H9 (cell line): Measurements from ENCODE around the gene ADAMTS5. TPM values are rescaled to one million over a fixed set of nuclear protein-coding genes. Genes with fewer than 3 reads are reported as not detected.

ENCODE experiments used
- DNase-seq: peaks from one replicate; pipeline ENCODE4 v3.0.0-alpha.2; 2017
- H2AFZ ChIP-seq: one replicate; pipeline ENCODE4 v1.6.1; 2013; ENCODE audit warnings: mild to moderate bottlenecking, low read length, control low read depth, moderate library complexity
- H2AK5ac ChIP-seq: 2 replicates; pipeline ENCODE4 v1.6.1; 2013; ENCODE audit warnings: low read length, control low read depth, mixed read lengths; ENCODE audit not compliant: insufficient read length
- H2BK120ac ChIP-seq: one replicate; pipeline ENCODE4 v1.6.1; 2013; ENCODE audit warnings: low read depth, mild to moderate bottlenecking, low read length, control low read depth, inconsistent platforms; ENCODE audit not compliant: poor library complexity, severe bottlenecking
- H2BK12ac ChIP-seq: 2 replicates; pipeline ENCODE4 v1.6.1; 2013; ENCODE audit warnings: low read length, control low read depth, mixed read lengths, low read depth; ENCODE audit not compliant: insufficient read length
- H2BK15ac ChIP-seq: 2 replicates; pipeline ENCODE4 v1.6.1; 2013; ENCODE audit warnings: low read depth, low read length, control low read depth
- H2BK20ac ChIP-seq: one replicate; pipeline ENCODE4 v1.6.1; 2013; ENCODE audit warnings: low read depth, mild to moderate bottlenecking, low read length, control low read depth, inconsistent platforms; ENCODE audit not compliant: poor library complexity, severe bottlenecking
- H2BK5ac ChIP-seq: 2 replicates; pipeline ENCODE4 v1.6.1; 2013; ENCODE audit warnings: low read length, control low read depth, mixed read lengths; ENCODE audit not compliant: insufficient read length
- H3K14ac ChIP-seq: 2 replicates; pipeline ENCODE4 v1.6.1; 2013; ENCODE audit warnings: low read length, control low read depth; ENCODE audit not compliant: insufficient read depth
- H3K18ac ChIP-seq: 2 replicates; pipeline ENCODE4 v1.6.1; 2013; ENCODE audit warnings: low read depth, mild to moderate bottlenecking, mixed read lengths, low read length, control low read depth; ENCODE audit not compliant: insufficient read length
- H3K23ac ChIP-seq: 2 replicates; pipeline ENCODE4 v1.6.1; 2013; ENCODE audit warnings: low read length, control low read depth, mixed read lengths, low read depth; ENCODE audit not compliant: insufficient read length
- H3K23me2 ChIP-seq: 2 replicates; pipeline ENCODE4 v1.6.1; 2013; ENCODE audit warnings: low read depth, mild to moderate bottlenecking, mixed read lengths, low read length, control low read depth; ENCODE audit not compliant: insufficient read length, poor library complexity, severe bottlenecking
- H3K27ac ChIP-seq: 2 replicates; pipeline ENCODE4 v1.5.1; 2013; ENCODE audit warnings: low read length, control low read depth, mixed read lengths, low read depth; ENCODE audit not compliant: insufficient read length
- H3K27me3 ChIP-seq: 2 replicates; pipeline ENCODE4 v1.6.1; 2013; ENCODE audit warnings: low read length, control low read depth, inconsistent platforms; ENCODE audit not compliant: insufficient read depth
- H3K4ac ChIP-seq: 2 replicates; pipeline ENCODE4 v1.6.1; 2013; ENCODE audit warnings: low read depth, mild to moderate bottlenecking, control low read depth, inconsistent platforms, low read length, moderate library complexity
- H3K4me1 ChIP-seq: 2 replicates; pipeline ENCODE4 v1.6.1; 2013; ENCODE audit warnings: low read length, control low read depth, inconsistent platforms; ENCODE audit not compliant: insufficient read depth
- H3K4me2 ChIP-seq: 2 replicates; pipeline ENCODE4 v1.6.1; 2013; ENCODE audit warnings: low read length, control low read depth, mixed read lengths; ENCODE audit not compliant: insufficient read length, insufficient read depth
- H3K56ac ChIP-seq: 2 replicates; pipeline ENCODE4 v1.6.1; 2013; ENCODE audit warnings: low read depth, mild to moderate bottlenecking, mixed read lengths, low read length, control low read depth; ENCODE audit not compliant: insufficient read length
- H3K79me1 ChIP-seq: 2 replicates; pipeline ENCODE4 v1.6.1; 2013; ENCODE audit warnings: low read depth, mild to moderate bottlenecking, moderate library complexity, low read length, control low read depth, inconsistent platforms; ENCODE audit not compliant: insufficient read depth, poor library complexity, severe bottlenecking
- H3K79me2 ChIP-seq: 2 replicates; pipeline ENCODE4 v1.6.1; 2013; ENCODE audit warnings: low read length, control low read depth, inconsistent platforms; ENCODE audit not compliant: insufficient read depth
- H3K9ac ChIP-seq: 2 replicates; pipeline ENCODE4 v1.6.1; 2013; ENCODE audit warnings: low read length, control low read depth, mixed read lengths; ENCODE audit not compliant: insufficient read length; ENCODE audit errors: extremely low read depth
- H3K9me3 ChIP-seq: one replicate; pipeline ENCODE4 v1.6.1; 2013; ENCODE audit warnings: low read depth, low read length, inconsistent platforms; ENCODE audit not compliant: control insufficient read depth
- H3T11ph ChIP-seq: one replicate; pipeline ENCODE4 v1.6.1; 2013; ENCODE audit warnings: mild to moderate bottlenecking, low read length, control low read depth, inconsistent platforms
- H4K20me1 ChIP-seq: one replicate; pipeline ENCODE4 v1.6.1; 2013; ENCODE audit not compliant: control insufficient read depth, insufficient read length, insufficient read depth
- H4K5ac ChIP-seq: 2 replicates; pipeline ENCODE4 v1.6.1; 2013; ENCODE audit warnings: low read depth, mild to moderate bottlenecking, mixed read lengths, low read length, control low read depth; ENCODE audit not compliant: insufficient read length
- H4K8ac ChIP-seq: replicated peaks from 2 replicates; pipeline ENCODE4 v1.6.1; 2013; ENCODE audit warnings: low read length, control low read depth, mixed read lengths, low read depth; ENCODE audit not compliant: insufficient read length
- H4K91ac ChIP-seq: 2 replicates; pipeline ENCODE4 v1.6.1; 2013; ENCODE audit warnings: low read depth, mild to moderate bottlenecking, moderate library complexity, mixed read lengths, low read length, control low read depth; ENCODE audit not compliant: insufficient read length
- H3K27ac Mint-ChIP-seq, 3 experiments: 2 replicates in 2 of 3; 3 replicates in 1 of 3; pipeline ENCODE4 v1.8.0; 2020 to 2021; ENCODE audit warnings: mixed read lengths in 3 of 3, mild to moderate bottlenecking in 1 of 3, moderate library complexity in 1 of 3
- H3K27me3 Mint-ChIP-seq: 2 replicates; pipeline ENCODE4 v1.8.0; 2021; ENCODE audit warnings: low read depth, mild to moderate bottlenecking, moderate library complexity, mixed read lengths
- H3K36me3 Mint-ChIP-seq, 3 experiments: 2 replicates in 2 of 3; 3 replicates in 1 of 3; pipeline ENCODE4 v1.8.0; 2020 to 2021; ENCODE audit warnings: low read depth in 3 of 3, mixed read lengths in 3 of 3; ENCODE audit not compliant: insufficient read depth in 1 of 3
- H3K4me1 Mint-ChIP-seq, 2 experiments: 2 replicates each; pipeline ENCODE4 v1.8.0; 2020; ENCODE audit warnings: mixed read lengths in 2 of 2
- H3K4me3 Mint-ChIP-seq, 2 experiments: 2 replicates in 1 of 2; 3 replicates in 1 of 2; pipeline ENCODE4 v1.8.0; 2020 to 2021; ENCODE audit warnings: mild to moderate bottlenecking in 2 of 2, mixed read lengths in 2 of 2, moderate library complexity in 1 of 2
- H3K9me3 Mint-ChIP-seq, 2 experiments: 2 replicates in 1 of 2; 3 replicates in 1 of 2; pipeline ENCODE4 v1.8.0; 2020; ENCODE audit warnings: mild to moderate bottlenecking in 2 of 2, mixed read lengths in 2 of 2, moderate library complexity in 1 of 2
- WGBS: extraction: QIAGEN DNeasy Blood & Tissue Kit; methylation state at CpG from one replicate; pipeline ENCODE4 v1.1.7; 2013; ENCODE audit warnings: missing lambda C conversion rate, low lambda C conversion rate, mixed read lengths; ENCODE audit not compliant: insufficient read length; ENCODE audit errors: extremely low coverage; 5-methylcytosine and 5-hydroxymethylcytosine counted together
- total RNA-seq: library from RNA; stranded (reverse); gene quantifications from 2 replicates; pipeline ENCODE4 v1.2.1, GENCODE V29; 2021
- TF ChIP-seq, protein P1 (sequence below): fragments of 200-600 bp; sonication (generic); conservative IDR thresholded peaks from 3 replicates; pipeline ENCODE4 v1.8.0; 2021; ENCODE audit warnings: antibody characterized with exemption, mild to moderate bottlenecking

Gene ADAMTS5
- total RNA-seq, 1 experiment from 2014 or later: 0.90 TPM

DNA sequence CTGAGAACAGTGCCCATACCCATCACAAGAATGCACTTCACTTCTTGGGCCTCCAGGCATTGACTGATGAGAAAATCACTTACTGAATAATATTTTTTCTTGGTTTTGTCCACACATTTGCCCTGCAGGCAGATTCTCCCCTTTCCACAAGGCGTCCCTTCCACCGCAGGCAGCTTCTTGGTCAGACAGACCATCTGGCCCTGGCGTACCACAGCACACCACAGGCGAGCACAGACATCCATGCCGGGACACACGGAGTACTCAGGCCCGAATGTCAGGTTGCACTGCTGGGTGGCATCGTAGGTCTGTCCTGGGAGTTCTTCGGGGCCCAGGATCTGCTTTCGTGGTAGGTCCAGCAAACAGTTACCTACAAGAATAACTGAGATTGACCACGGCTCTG lies 32.5 kb downstream of the ADAMTS5 start:
- H3K27ac Mint-ChIP-seq: no peak overlapping the region
- TF ChIP-seq, protein P1, sequence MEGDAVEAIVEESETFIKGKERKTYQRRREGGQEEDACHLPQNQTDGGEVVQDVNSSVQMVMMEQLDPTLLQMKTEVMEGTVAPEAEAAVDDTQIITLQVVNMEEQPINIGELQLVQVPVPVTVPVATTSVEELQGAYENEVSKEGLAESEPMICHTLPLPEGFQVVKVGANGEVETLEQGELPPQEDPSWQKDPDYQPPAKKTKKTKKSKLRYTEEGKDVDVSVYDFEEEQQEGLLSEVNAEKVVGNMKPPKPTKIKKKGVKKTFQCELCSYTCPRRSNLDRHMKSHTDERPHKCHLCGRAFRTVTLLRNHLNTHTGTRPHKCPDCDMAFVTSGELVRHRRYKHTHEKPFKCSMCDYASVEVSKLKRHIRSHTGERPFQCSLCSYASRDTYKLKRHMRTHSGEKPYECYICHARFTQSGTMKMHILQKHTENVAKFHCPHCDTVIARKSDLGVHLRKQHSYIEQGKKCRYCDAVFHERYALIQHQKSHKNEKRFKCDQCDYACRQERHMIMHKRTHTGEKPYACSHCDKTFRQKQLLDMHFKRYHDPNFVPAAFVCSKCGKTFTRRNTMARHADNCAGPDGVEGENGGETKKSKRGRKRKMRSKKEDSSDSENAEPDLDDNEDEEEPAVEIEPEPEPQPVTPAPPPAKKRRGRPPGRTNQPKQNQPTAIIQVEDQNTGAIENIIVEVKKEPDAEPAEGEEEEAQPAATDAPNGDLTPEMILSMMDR: no peak
- H3K4ac ChIP-seq: no peak overlapping the region

More for the DNA sequence above, 32.5 kb downstream of the ADAMTS5 start:
- no peak overlapping the region for H2AK5ac ChIP-seq
- H3K9me3 ChIP-seq: no peaks in the 10 kb centered on the region
- no peak overlapping the region for H2AFZ ChIP-seq
- no peak overlapping the region for H3K27ac ChIP-seq
- H3T11ph ChIP-seq: no peak overlapping the region
- Mint-ChIP-seq H3K27me3 (no peaks in the 10 kb centered on the region; the same call in 1 of the 2 replicates), H3K9me3 (no peaks in the 10 kb centered on the region), H3K36me3 (no peaks in the 10 kb centered on the region; a peak in 1 of 7 replicates), H3K4me3 (no peak overlapping the region), H3K4me1 (no peaks in the 10 kb centered on the region)
- DNase-seq: no peak
- no peaks in the 10 kb centered on the region for H3K23me2 ChIP-seq
- no peak overlapping the region for H3K56ac ChIP-seq
- H3K9ac ChIP-seq: no peak overlapping the region
- no peak overlapping the region for H3K4me2 ChIP-seq
- WGBS: no CpG with 5 or more reads among the region's 11 CpGs
- H2BK20ac ChIP-seq: no peak overlapping the region
- H3K79me1 ChIP-seq: no peaks in the 10 kb centered on the region
- no peak overlapping the region for H2BK120ac ChIP-seq
- no peaks in the 10 kb centered on the region for H3K27me3 ChIP-seq
- no peak overlapping the region for H2BK5ac ChIP-seq
- no peak overlapping the region for H2BK12ac ChIP-seq
- no peak overlapping the region for H3K14ac ChIP-seq
- no peaks in the 10 kb centered on the region for H4K20me1 ChIP-seq
- no peak overlapping the region for H4K5ac ChIP-seq
- H3K18ac ChIP-seq: no peak overlapping the region
- no peak overlapping the region for H4K8ac ChIP-seq
- no peak overlapping the region for H4K91ac ChIP-seq
- no peaks in the 10 kb centered on the region for H3K4me1 ChIP-seq
- H3K79me2 ChIP-seq: no peaks in the 10 kb centered on the region
- no peak overlapping the region for H3K23ac ChIP-seq
- no peak overlapping the region for H2BK15ac ChIP-seq
